ENCODE measurements around the gene PPM1M.

Gene PPM1M

GRCh38 chr3:52228751-52229291 is 16.7 kb upstream of the PPM1M start:
- TF ChIP-seq RARB (CRISPR knock-in tag; IDR thresholded peaks at IDR 0.05) (no peak), BACH2 (CRISPR knock-in tag; IDR thresholded peaks at IDR 0.05; ENCODE audit: borderline replicate concordance) (no peak), OSR1 (CRISPR knock-in tag; IDR thresholded peaks at IDR 0.05) (no peak), ARNTL (CRISPR knock-in tag; IDR thresholded peaks at IDR 0.05; ENCODE audit: borderline replicate concordance, low read depth) (no peak)
- no peak for ATAC-seq

GRCh38 chr3:52229656-52230055 is 15.9 kb upstream of the PPM1M start:
- no peak for ATAC-seq
- TF ChIP-seq ESRRG (CRISPR knock-in tag; IDR thresholded peaks at IDR 0.05) (no peak), BACH2 (CRISPR knock-in tag; IDR thresholded peaks at IDR 0.05; ENCODE audit: borderline replicate concordance) (no peak), ARNTL (CRISPR knock-in tag; IDR thresholded peaks at IDR 0.05; ENCODE audit: borderline replicate concordance, low read depth) (no peak), TOX (CRISPR knock-in tag; IDR thresholded peaks at IDR 0.05; ENCODE audit: borderline replicate concordance) (no peak), ZNF70 (CRISPR knock-in tag; IDR thresholded peaks at IDR 0.05) (no peak), PPARA (CRISPR knock-in tag; IDR thresholded peaks at IDR 0.05; ENCODE audit: borderline replicate concordance) (no peak), SNAI2 (CRISPR knock-in tag; IDR thresholded peaks at IDR 0.05) (no peak), GLIS3 (CRISPR knock-in tag; IDR thresholded peaks at IDR 0.05) (no peak), CSRNP3 (CRISPR knock-in tag; IDR thresholded peaks at IDR 0.05) (no peak), OSR1 (CRISPR knock-in tag; IDR thresholded peaks at IDR 0.05) (no peak), ZC3H10 (CRISPR knock-in tag; IDR thresholded peaks at IDR 0.05) (no peak), ISL1 (CRISPR knock-in tag; IDR thresholded peaks at IDR 0.05) (no peak), TCF4 (CRISPR knock-in tag; IDR thresholded peaks at IDR 0.05; ENCODE audit: borderline replicate concordance) (no peak), ZNF565 (CRISPR knock-in tag; conservative IDR thresholded peaks at IDR 0.05; ENCODE audit: low read depth) (no peak), POU6F1 (CRISPR knock-in tag; IDR thresholded peaks at IDR 0.05; ENCODE audit: borderline replicate concordance, low read depth) (no peak), TSHZ2 (CRISPR knock-in tag; IDR thresholded peaks at IDR 0.05) (no peak), CSDC2 (CRISPR knock-in tag; IDR thresholded peaks at IDR 0.05) (no peak), ZFP3 (CRISPR knock-in tag; IDR thresholded peaks at IDR 0.05) (no peak), PATZ1 (CRISPR knock-in tag; IDR thresholded peaks at IDR 0.05; ENCODE audit: borderline replicate concordance) (no peak)

GRCh38 chr3:52230461-52230860 is 15.1 kb upstream of the PPM1M start:
- no peak for ATAC-seq
- no peak for TF ChIP-seq GLIS3 (CRISPR knock-in tag; IDR thresholded peaks at IDR 0.05)
- TF ChIP-seq TSHZ2 (CRISPR knock-in tag; IDR thresholded peaks at IDR 0.05): no peak
- no peak for TF ChIP-seq ZC3H10 (CRISPR knock-in tag; IDR thresholded peaks at IDR 0.05)
- no peak for TF ChIP-seq RARB (CRISPR knock-in tag; IDR thresholded peaks at IDR 0.05)
- no peak for TF ChIP-seq PATZ1 (CRISPR knock-in tag; IDR thresholded peaks at IDR 0.05; ENCODE audit: borderline replicate concordance)
- TF ChIP-seq POU6F1 (CRISPR knock-in tag; IDR thresholded peaks at IDR 0.05; ENCODE audit: borderline replicate concordance, low read depth): no peak
- TF ChIP-seq TCF4 (CRISPR knock-in tag; IDR thresholded peaks at IDR 0.05; ENCODE audit: borderline replicate concordance): no peak
- TF ChIP-seq ZNF8 (CRISPR knock-in tag; IDR thresholded peaks at IDR 0.05): no peak
- TF ChIP-seq ISL1 (CRISPR knock-in tag; IDR thresholded peaks at IDR 0.05): no peak
- TF ChIP-seq ESRRG (CRISPR knock-in tag; IDR thresholded peaks at IDR 0.05): no peak
- no peak for TF ChIP-seq ZNF70 (CRISPR knock-in tag; IDR thresholded peaks at IDR 0.05)
- no peak for TF ChIP-seq ZFP30 (CRISPR knock-in tag; IDR thresholded peaks at IDR 0.05)

Data from SK-N-SH treated with all-trans-retinoic acid at 6 μM for 48 hours (cell line).